ENCODE results near the gene GMDS.

GMDS gene

DNA sequence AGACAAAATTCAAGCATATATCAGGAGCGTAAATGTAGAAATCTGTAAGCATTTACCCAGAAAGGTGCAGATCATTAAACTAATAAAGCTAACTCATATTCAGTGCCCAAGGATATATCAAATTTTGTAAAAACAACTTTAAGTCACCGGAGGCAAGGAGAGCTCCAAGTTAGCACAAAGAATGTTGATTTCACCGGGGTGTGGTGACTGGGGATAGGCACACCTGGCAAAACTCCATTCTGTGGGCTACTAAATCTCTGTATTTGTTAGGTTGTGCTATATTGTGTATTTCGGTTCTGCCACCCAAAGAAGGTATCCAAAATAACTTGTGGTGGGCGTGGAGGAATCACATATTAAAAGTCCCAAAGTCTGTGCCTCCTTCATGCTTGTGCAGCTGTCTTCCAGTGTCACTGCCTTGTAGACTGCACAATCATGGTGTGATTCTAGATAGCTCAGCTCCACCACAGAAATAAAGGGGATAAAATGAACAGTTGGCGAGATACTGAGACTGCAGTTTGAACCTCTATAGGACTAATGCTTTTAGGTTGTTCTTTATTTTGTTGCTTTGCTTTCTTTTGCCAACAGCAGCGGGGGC, 111.6 kb downstream of the GMDS start:
- DNase-seq (ENCODE audit: low spot score): no peak

DNA sequence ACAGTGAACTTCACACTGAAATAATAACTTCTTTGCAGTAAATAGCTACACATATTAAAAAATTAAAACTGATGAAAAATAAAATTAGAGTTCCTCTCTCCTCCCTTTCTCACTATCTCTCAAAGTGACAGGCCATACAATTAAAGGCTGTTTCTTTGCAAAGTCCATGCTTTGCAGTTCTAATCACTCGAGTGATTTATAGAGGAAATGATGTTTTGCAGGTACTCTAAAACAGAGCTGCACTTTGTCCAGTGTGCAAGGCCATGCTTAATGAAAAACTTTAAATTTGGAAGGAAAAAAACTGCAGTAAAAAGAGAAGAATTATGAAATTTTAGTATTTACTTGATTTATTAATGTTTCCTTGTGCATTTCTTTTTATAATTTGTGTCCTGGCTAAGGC, 112.5 kb downstream of the GMDS start:
- no peak for DNase-seq (ENCODE audit: low spot score)

DNA sequence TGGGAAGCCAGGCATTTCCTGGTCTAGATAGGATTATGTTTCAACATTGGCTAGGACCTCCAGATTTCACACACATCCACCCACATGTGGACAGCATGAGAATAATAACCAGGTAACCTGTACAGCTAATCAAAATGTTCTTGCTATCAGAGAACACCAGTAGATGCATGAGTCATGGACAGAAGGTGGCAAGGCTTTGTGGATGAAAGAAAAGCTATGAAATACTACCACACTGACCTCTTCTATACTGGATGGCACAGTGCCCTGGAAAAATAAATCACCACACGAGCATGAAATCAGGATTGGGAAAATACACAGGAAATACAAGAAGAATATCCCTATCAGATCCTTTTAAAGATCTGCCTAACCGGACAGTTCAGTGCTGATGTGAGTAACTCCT, 113.0 kb downstream of the GMDS start:
- DNase-seq (ENCODE audit: low spot score): no peak

DNA sequence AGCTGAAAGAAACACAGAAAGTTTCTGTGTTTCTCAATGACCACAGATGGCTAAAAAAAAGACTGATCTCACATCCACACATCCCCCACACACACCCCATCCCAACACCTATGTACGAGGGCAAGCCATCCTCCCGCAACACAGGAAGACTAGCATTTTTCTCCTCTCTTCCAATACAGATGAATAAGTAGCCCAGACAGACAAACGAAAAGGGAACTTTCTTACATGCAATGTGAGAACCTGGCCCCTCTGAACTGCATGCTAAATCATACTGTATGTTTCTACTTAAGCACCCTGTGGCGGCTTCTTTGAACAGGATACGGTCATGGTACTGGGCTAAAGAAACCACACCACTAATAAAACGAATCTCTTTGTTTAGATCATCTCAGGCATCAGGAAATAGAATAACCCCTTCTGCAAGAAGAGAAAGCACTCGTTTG, 116.2 kb downstream of the GMDS start:
- DNase-seq (ENCODE audit: low spot score): no peak

DNA sequence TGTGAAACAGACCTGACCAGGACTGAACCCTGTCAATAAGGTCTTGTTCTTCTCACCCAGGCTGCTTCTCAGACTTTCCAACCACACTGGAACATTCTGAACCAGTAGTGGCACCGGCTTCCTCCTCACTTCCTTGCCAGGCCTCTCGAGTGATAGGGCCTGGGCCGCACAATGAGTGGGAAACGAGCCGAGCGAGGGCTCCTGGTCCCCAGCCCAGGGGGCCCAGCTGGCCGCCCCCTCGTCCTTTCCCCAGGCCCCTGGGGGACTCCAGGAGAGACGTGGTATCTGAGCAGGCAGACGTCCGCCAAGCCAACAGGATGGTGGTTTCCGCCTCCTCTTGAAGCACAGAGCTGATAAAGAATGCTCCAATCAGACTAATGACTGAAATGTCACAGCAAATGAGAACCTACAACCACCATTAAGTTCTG, 117.9 kb downstream of the GMDS start:
- no peak for DNase-seq (ENCODE audit: low spot score)

DNA sequence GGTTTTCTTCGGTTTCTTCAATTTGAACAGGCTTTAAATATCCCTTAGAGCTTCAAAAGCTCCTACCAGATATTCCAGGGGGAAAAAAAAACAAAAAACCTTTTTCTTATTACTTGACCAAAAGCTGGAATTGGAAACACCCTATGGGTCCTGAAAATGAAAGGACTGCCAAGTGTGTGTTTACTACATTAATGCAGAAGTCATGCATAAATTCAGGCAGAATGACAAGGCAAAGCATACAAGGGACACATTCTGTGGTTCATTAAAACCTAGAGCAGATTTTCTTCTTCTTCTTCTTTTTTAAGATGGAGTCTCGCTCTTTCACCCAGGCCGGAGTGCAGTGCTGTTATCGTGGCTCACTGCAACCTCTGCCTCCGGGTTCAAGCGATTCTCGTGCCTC, 119.1 kb downstream of the GMDS start:
- DNase-seq (ENCODE audit: low spot score): no peak

DNA sequence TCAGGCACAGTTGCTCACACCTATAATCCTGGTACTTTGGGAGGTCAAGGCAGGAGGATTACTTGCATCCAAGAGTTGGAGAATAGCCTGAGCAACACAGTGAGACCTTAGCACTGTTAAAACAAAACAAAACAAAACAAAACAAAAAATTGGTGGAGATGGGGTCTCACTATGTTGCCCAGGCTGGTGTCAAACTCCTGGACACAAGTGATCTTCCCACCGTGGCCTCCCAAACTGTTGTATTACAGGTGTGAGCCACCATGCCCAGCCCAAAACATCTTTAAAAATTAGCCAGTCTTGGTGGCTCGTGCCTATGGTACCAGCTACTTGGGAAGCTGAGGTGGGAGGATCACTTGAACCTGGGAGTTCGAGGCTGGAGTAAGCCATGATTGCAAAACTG, 120.2 kb downstream of the GMDS start:
- no peak for DNase-seq (ENCODE audit: low spot score)

DNA sequence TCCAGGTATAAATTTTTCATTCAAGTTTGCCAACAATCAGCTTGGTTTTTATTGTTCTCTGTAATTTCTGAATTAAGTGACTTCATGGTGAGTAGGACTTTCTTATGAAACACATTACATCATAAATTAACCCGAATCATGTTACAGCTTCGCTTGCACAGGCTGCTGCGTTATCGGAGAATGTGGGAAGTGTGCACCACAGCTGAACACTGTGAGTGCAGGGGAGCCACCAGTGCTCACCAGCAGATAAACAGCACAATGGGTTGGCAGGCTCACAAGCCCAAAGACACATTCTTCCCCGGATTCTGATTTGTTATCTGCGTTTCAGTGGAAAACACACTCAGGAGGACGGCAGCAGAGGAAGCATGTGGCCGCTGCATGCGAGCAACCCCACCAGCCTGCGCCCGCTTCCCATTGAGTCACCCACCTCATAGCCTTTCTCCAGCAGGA, 121.1 kb downstream of the GMDS start:
- no peak for DNase-seq (ENCODE audit: low spot score)

DNA sequence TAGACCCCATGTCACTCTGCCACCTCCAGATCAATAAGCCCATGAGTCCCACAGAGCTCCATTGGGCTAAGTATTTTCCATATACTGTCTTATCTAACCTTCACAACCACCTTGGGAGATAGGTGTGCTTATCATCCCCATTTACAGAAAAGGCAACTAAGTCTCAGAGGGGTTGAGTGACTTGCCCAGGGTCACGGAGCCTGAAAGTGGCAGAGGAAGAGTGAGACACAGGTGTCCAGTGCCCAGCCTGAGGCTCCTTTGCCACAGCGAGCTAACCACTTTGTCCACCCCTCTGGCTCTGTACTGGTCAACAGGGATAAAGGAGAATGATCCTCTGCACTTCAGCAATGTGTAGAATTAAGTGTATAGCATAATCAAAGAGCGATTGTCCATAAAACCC, 124.5 kb downstream of the GMDS start:
- no peak for DNase-seq (ENCODE audit: low spot score)

DNA sequence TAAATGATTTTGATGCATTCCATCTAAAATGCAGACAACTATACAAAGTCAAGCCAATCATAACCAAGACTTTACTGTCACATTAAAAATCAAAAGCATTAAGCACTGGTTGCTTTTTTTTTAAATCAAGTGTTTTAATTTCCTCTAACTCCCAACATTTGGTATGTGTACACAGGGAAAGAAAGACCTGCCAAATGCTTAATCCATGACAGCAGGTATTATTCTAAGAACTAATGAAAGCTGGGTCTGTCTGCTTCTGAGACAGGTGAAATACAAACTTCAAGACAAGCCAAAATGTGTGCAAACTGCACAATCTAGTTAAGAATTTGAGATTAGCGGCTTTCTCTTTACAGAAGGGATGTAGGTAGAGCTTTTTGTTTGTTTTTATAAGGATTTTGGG, 126.1 kb downstream of the GMDS start:
- no peak for DNase-seq (ENCODE audit: low spot score)

DNA sequence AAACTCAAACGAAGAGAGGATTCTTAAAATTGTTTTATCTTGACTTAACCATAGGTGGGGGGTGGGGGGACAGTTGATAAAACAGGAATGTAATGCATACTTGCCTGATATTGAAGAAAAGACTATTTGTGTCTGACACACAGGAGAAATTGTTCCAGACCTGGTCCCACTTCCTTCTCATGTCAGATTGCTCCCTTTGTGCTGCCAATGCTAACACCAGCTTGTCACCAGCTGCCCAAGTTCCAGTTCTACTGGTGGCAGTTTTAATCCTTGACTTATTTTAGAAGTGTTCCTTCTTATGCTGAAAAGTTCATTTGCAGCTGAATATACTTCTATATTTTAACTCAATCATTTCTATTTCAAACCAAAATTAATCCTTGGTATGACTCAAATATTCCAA, 127.3 kb downstream of the GMDS start:
- DNase-seq (ENCODE audit: low spot score): no peak

DNA sequence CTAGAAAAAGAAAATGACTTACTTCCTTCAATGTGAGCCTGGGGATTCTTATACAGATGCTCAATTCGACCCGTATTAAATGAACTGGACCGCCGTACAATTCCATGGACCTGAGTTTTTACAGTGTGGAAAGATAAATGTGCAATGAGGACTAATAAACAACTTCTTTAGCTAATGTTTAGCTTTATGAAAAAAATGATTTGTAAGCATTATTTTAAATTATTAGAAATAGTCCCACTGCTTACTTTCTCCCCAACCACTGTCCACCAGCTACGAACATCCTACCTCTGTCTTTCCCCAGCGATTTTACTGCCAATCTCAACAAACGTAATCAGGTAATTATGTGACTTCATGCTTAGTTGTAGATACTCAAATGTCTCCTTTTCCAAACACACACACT, 128.0 kb downstream of the GMDS start:
- DNase-seq (ENCODE audit: low spot score): no peak

DNA sequence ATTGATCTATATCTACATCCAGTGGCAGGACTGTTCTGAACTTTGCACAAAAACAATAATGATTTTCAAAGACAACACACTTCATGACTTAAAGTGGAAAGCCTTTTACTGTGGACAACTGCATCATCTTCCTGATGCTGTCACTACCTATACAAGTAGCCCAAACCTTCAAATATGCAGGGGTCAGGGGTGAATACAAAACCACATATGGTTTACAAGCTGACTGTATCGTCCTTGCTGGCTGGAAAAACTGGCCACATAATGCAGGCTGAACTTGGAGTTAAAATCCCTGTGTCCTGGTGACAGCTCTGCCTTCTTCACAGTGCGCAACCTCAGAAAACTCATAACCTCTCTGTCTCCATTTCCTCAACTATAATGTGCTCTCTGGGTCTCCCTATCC, 128.9 kb downstream of the GMDS start:
- no peak for DNase-seq (ENCODE audit: low spot score)

DNA sequence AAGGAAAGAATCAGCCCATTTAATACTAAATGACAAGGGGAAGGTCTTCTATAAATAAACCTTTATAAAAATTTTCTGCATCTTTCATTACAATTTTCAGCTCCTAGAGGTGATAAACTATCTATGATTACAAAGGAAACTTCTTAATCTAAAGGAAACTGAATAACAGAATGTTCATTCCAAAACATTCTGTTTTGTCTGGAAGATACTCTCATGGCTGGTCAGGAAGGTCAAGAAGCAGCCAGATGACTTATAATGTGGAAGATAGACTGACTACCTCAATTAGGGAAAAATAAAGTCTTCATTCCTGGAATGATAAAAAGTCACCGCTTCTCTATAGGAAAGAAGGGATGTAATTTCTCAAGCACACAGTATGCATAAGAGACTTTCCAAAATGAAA, 131.3 kb downstream of the GMDS start:
- DNase-seq (ENCODE audit: low spot score): no peak

DNA sequence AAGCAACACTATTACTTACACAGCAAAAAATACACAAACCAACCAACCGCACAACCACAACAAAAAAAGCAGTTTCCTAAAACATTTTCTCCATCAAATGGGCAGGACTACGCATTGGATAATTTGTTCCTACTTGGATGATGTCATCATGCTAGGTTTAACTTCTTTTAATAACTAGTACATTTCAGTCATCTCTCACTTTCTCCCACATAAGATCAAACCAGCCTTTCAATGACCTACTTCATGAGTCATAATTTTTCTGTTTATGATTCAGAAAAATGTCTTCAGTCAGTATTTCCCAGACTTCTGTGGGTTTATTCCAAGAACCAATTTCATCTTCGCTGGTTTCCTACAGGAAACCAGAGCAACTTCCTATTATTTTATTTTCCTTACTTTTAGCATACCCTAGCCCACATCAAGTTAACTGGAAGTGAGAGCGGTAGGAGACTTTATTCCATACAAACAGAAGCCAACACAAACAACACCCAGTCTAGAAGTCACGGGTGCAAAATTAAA, 134.2 kb downstream of the GMDS start:
- peak; percentile 8 for DNase-seq (ENCODE audit: low spot score)

DNA sequence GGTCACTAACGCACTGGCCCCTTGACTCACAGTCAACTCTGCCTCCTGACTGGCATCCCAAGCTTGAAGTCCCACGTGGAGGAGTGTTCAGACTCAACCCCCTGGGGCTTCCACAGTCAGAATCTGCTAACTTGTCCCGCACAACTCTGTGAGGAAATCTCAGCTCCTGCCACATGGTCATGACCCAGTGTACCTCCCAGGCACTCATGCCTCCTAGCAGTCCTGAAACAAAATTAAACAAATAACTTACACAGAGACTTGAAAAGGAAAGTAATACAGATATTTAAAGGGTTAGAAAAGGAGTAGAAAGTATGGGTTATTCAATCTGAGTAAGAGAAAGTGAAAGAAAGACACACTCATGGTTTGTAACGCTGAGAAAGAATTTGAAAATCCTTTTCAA, 134.9 kb downstream of the GMDS start:
- DNase-seq (ENCODE audit: low spot score): no peak

DNA sequence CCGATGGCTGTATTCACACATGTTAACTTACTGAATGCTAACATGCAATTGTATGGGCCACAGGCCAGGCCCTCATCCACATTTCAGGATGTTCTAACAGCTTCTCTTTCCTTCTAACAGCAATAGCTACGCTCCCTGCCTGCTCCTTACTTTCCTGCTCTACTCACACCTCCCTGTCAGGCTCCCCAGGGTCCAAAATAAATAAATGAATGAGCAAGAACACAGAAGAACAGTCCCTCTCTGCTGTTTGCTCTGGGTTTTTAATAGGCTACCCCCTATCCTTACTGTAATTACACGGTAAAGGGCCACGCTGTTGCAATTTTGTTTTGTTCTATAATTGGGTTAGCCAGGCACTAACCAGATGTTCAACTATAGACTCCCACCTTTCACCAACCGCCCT, 135.6 kb downstream of the GMDS start:
- no peak for DNase-seq (ENCODE audit: low spot score)

DNA sequence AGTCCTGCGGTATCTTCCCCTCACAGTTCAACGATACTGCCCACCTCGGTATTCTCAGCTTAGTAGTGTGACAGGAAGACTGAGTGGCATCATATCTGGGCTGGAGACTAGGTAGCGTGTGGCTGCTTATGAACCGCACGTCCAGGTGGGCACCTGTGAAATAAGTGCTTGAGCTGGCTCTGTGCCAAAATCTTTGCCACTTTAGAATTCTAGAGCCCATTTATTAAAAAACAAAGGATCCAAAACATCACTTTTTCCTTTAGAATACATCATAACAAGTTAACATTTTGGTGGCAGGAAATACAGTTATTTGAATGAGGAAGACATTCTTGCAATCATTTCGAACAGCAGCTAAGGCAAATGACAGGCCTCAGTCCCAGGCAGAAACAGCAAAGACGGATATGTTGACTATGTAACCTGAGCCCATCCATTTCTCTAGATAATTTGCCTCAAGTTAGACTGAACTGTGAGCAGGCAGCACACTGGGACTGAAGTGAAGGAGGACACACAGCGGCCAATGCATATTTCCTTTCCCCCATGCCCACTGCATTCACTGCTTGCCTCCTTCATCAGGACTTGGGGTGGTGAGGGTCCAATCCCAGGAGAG, 136.6 kb downstream of the GMDS start:
- no peak for DNase-seq (ENCODE audit: low spot score)

DNA sequence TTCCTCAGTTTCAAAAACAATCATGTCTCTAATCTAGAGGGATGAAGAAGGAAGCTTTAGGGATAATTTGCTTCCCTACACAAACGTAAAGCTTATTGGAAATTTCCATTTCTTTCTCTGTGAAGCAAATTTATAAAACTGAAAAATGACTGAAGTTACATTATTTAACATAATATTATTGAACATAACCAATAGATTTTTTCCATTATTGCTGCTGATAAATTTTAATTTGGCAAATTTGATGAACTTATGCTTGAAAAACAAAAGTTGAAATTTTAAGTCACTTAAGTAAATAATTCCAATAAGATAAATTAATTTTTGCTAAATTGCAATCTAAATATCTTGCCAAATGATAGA, 140.9 kb downstream of the GMDS start:
- DNase-seq (ENCODE audit: low spot score): no peak

DNA sequence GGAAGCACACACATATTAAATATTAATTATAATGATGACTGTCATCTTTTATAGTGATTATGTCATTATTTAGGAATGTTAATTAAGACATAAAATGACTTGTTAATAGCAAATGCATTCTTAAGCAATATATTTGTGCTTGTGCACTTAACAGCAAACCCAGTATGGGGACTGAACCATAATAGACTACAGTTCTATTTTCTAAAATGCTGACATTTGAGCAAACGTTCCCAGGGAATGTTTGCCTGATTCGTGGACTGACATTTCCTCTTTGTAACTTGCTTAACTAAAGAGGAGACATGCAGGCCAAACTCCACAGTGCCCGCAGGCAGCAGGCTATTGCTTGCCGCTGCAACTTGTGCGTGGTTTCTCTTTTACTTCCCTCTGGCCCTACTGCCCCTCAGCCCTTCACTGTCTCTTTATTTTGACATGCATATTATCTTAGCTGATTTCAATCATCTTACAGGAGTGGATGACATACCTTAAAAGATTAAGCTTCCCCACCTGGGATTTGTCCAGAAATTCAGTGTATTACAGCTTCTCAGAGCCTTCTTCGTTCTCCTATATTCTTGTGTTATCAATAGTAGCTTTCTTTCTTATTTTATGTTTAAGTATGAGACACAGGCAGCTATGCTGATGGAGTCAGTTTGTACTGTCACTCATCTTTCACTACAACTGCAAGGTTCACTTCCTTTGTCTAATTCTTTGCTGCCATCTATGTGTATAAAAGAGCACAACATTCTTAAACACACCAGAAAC, 141.5 kb downstream of the GMDS start:
- peak; percentile 21 for DNase-seq (ENCODE audit: low spot score)

DNA sequence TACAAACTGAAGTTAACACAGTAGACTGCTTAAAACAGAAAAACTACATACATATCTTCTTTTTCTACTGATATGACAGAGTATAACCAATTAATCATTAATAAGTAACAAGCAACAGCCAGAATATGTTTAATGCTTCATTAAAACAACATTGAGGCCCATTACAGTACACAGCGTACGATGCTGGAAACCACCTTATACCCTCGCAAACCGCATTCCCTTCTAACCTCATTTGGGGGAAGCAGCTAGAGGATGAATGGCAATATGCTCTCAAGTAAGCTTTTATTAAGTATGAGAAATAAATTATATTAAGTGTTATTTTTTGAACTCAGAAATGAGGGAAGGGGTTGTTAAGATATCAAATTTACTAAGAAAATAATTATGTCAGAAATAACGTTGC, 142.4 kb downstream of the GMDS start:
- no peak for DNase-seq (ENCODE audit: low spot score)

DNA sequence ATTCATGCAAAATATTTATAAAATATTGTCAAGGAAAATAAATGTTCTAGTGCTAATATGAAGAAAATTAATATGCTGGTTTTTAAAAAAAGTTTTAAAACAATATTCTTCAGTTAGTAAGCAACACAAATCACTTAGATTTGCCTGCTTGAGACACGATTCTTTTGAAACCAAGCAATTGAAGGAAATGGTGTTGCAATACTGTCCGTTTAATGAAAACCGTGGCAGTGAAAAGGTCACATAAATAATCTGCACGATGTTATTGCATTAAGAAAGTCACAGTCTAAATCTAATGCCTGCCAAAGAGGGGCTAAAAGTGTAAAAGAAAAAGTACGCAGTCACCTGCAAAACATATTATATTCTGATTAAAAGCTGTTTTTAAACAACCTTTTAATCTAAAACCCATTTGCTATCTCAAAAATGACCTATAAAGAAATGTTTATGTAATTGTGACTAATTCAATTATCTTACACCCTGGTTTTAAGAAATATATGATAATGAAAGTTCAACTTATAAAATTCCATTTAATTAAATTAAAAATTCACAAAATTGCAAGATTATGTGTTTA, 143.0 kb downstream of the GMDS start:
- DNase-seq (ENCODE audit: low spot score): no peak

DNA sequence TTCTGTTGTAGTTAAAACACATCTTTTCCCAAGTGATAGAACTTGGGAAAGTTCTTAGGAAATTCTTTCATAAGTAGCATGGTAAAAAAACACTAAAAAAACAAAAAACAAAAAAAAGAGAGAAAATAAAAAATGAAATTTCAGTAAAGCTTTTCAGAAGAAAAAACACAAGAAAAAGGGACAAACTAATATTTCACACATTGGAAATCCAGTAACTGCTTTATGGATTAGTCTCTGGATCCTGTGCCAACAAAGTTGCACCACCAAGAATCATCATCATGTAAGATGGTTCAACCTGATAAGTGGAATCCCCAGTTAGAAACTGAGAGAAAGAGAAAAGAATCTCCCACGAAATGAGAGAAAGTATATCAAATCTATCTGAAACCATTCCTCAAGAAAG, 144.2 kb downstream of the GMDS start:
- no peak for DNase-seq (ENCODE audit: low spot score)
